ENCODE data around the gene SURF2. TPM values are rescaled to one million over a fixed set of nuclear protein-coding genes. Genes with fewer than 3 reads are reported as not detected.

SURF2 gene
- total and polyA plus RNA-seq, 2 donors (not counting 3 experiments of a cell fraction or from before 2014, with no cell fraction given) = 10.6 to 14.2 TPM

DNA sequence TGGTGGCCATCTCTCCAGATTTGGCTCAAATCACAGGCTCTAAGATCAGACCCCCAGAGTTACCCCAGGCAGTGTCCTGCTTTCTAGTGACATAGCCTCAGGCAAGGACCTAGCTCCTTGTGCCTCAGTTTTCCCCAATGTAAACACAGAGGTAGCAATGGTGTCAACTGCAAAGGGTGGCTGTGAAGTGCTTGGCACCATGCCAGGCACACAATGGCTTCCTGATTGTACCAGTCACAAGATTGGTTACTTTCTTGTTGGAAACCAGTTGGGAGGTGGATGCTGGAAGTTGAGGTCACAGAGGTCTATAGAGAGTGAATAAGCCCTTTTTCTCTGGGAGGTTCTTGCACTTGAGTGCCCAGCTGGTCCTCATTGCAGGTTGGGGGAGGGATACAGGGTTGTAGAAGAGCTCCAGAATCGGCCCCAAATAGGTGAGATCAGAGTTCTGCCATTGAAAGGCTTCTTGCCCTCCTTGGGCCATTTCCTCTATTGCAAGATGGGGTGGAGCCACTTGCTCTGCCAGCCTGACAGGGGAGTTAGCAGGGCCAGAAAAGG lies 22.1 kb downstream of the SURF2 start:
- dilution Hi-C loops (cut with MboI; ENCODE audit: extremely low pct_ligation_motif_present, low sequenced_read_pairs) (no loop called here), intact Hi-C loops (cut with micrococcal nuclease) (no loop called here)
- peaks cover 23% of the 10 kb centered on the region for H3K79me2 ChIP-seq (ENCODE audit: control insufficient read depth, insufficient read depth, low read length)
- no peaks in the 10 kb centered on the region for H3K36me3 ChIP-seq (ENCODE audit: control insufficient read depth in 2 of 2, extremely low read depth in 1 of 2, insufficient read depth in 2 of 2, low read length in 2 of 2)
- no peak overlapping the region for H3K9ac ChIP-seq (replicated peaks; ENCODE audit: extremely low read depth, insufficient read depth, low read length)
- peaks cover 10% of the 10 kb centered on the region for H3K4me1 ChIP-seq (ENCODE audit: control insufficient read depth, extremely low read depth, insufficient read depth, low read length)
- no peaks in the 10 kb centered on the region for H3K27me3 ChIP-seq (ENCODE audit: control insufficient read depth in 2 of 2, insufficient read depth in 2 of 2, low read length in 2 of 2)
- no peaks in the 10 kb centered on the region for H3K9me1 ChIP-seq (replicated peaks; ENCODE audit: control insufficient read depth, extremely low read depth, insufficient read depth, low read length)
- no peak overlapping the region for H3K27ac ChIP-seq (ENCODE audit: insufficient read depth, low read depth, low read length)
- no peaks in the 10 kb centered on the region for H3K9me3 ChIP-seq (replicated peaks; ENCODE audit: control insufficient read depth, insufficient read depth, low read length)
- H3K4me2 ChIP-seq (ENCODE audit: insufficient read depth, low read length) = no peak overlapping the region
- TF ChIP-seq GATA2 (IDR thresholded peaks at IDR 0.05; ENCODE audit: insufficient read depth, insufficient read length, low read depth, low read length) = no peak
- no peak for TF ChIP-seq JUN (IDR thresholded peaks at IDR 0.05; ENCODE audit: borderline replicate concordance, insufficient read depth, insufficient read length, low read depth)
- no peak for TF ChIP-seq POLR2AphosphoS5 (IDR thresholded peaks at IDR 0.05; ENCODE audit: insufficient read depth, low read depth, low read length)
- TF ChIP-seq, protein P1, sequence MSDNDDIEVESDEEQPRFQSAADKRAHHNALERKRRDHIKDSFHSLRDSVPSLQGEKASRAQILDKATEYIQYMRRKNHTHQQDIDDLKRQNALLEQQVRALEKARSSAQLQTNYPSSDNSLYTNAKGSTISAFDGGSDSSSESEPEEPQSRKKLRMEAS (IDR thresholded peaks at IDR 0.05; ENCODE audit: insufficient read depth, insufficient read length) = no peak
- TF ChIP-seq MYC (IDR thresholded peaks at IDR 0.05; ENCODE audit: low read depth, low read length) = no peak
- no peak for TF ChIP-seq POLR2A (IDR thresholded peaks at IDR 0.05; ENCODE audit: low read depth, low read length)
- no peak for TF ChIP-seq EZH2 (IDR thresholded peaks at IDR 0.05; ENCODE audit: borderline replicate concordance, low read depth, low read length, severe bottlenecking)
- TF ChIP-seq FOS (IDR thresholded peaks at IDR 0.05; ENCODE audit: borderline replicate concordance, insufficient read depth, low read length) = no peak
- TF ChIP-seq, protein P2, sequence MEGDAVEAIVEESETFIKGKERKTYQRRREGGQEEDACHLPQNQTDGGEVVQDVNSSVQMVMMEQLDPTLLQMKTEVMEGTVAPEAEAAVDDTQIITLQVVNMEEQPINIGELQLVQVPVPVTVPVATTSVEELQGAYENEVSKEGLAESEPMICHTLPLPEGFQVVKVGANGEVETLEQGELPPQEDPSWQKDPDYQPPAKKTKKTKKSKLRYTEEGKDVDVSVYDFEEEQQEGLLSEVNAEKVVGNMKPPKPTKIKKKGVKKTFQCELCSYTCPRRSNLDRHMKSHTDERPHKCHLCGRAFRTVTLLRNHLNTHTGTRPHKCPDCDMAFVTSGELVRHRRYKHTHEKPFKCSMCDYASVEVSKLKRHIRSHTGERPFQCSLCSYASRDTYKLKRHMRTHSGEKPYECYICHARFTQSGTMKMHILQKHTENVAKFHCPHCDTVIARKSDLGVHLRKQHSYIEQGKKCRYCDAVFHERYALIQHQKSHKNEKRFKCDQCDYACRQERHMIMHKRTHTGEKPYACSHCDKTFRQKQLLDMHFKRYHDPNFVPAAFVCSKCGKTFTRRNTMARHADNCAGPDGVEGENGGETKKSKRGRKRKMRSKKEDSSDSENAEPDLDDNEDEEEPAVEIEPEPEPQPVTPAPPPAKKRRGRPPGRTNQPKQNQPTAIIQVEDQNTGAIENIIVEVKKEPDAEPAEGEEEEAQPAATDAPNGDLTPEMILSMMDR (IDR thresholded peaks at IDR 0.05; ENCODE audit: extremely low read depth in 1 of 2, insufficient read depth in 1 of 2, low read depth in 1 of 2, low read length in 2 of 2) = no peak
- no TSS peak for BruUV-seq (replicated peaks)
- no peak overlapping the region for H2AFZ ChIP-seq (ENCODE audit: low read depth, low read length)
- H4K20me1 ChIP-seq (replicated peaks; ENCODE audit: control insufficient read depth, extremely low read depth, insufficient read depth, low read length) = peaks cover 2% of the 10 kb centered on the region
- no peak for FAIRE-seq
- ChIA-PET POLR2A (no interaction called here), CTCF (interaction anchor here (0.9 to 3.2 kb wide), 4 partner anchors 16 to 108 kb away, joined by 3 to 10 read pairs (median 3); partner anchors contain the start of genes MED22 and RPL7A)
- DNase-seq (ENCODE audit: low read depth, low spot score) = no peak
- no peak overlapping the region for H3K4me3 ChIP-seq (replicated peaks in 1 of 3; ENCODE audit: insufficient read depth in 1 of 3, low read depth in 1 of 3, low read length in 3 of 3)
